Vagina (tissue), 2 donors: Measurements from ENCODE around the gene TMEM235. TPM values are rescaled to one million over a fixed set of nuclear protein-coding genes. Genes with fewer than 3 reads are reported as not detected.

ENCODE experiments used
- DNase-seq, 2 donors: peaks; one replicate each; pipeline ENCODE4 v3.0.0-alpha.2; 2017; ENCODE audit errors: extremely low spot score in 2 of 2
- H3K27ac ChIP-seq: fragments of 200-600 bp; sonication (generic); one replicate; pipeline ENCODE4 v1.5.1; 2019
- H3K27me3 ChIP-seq: fragments of 200-600 bp; sonication (generic); one replicate; pipeline ENCODE4 v1.5.1; 2019
- H3K36me3 ChIP-seq, 2 donors: fragments of 200-600 bp; sonication (generic); one replicate each; pipeline ENCODE4 v1.5.1; 2017 to 2019
- H3K4me1 ChIP-seq: fragments of 200-600 bp; sonication (generic); one replicate; pipeline ENCODE4 v1.5.1; 2019
- H3K4me3 ChIP-seq, 2 donors: fragments of 200-600 bp; sonication (generic); 1 replicate in 1 of 2; 2 replicates in 1 of 2; pipeline ENCODE4 v1.5.1; 2016 to 2019
- H3K9me3 ChIP-seq: fragments of 200-600 bp; sonication (generic); one replicate; pipeline ENCODE4 v1.5.1; 2019
- CTCF ChIP-seq, 3 experiments: fragments of 450-650 bp in 2 of 3; fragments of 200-600 bp in 1 of 3; sonication (generic) in 1 of 3; IDR thresholded peaks; one replicate each; pipeline ENCODE4 v1.5.1; 2017 to 2019; ENCODE audit warnings: antibody characterized with exemption in 3 of 3, mild to moderate bottlenecking in 2 of 3, moderate library complexity in 2 of 3
- POLR2A ChIP-seq, 2 donors: fragments of 450-650 bp; IDR thresholded peaks; one replicate each; pipeline ENCODE4 v1.6.1; 2017; ENCODE audit warnings: antibody characterized with exemption in 2 of 2, mild to moderate bottlenecking in 2 of 2, moderate library complexity in 2 of 2
- POLR2AphosphoS5 ChIP-seq, 2 donors: sonication (generic); formaldehyde crosslinking; IDR thresholded peaks; one replicate each; pipeline ENCODE4 v1.9.0; 2017; ENCODE audit warnings: antibody characterized with exemption in 2 of 2, mild to moderate bottlenecking in 2 of 2, low read depth in 1 of 2; ENCODE audit not compliant: insufficient read depth in 1 of 2
- intact Hi-C: fragments of 100-400 bp; cut with DNase I; formaldehyde crosslinking; loops from one replicate; pipeline ENCODE4 v1.15.1; 2023
- total RNA-seq: library from RNA; depleted of rRNA; stranded (reverse); fragments of >200 nt; gene quantifications from one replicate; pipeline ENCODE4 v1.2.3, GENCODE V29; 2016

TMEM235 gene
- total RNA-seq, 1 donor from 2014 or later: not detected

- H3K27ac ChIP-seq: no peak overlapping the region
- intact Hi-C loops: no loop called here
- TF ChIP-seq CTCF (IDR thresholded peaks at IDR 0.05) (no peak), POLR2AphosphoS5 (IDR thresholded peaks at IDR 0.05; ENCODE audit: insufficient read depth in 1 of 2, low read depth in 1 of 2) (no peak), POLR2A (IDR thresholded peaks at IDR 0.05) (no peak)
Measured at GRCh38 chr17:78208486-78208885, 22.9 kb upstream of the TMEM235 start.

GRCh38 chr17:78210111-78210510 is 21.3 kb upstream of the TMEM235 start:
- TF ChIP-seq POLR2A (IDR thresholded peaks at IDR 0.05) (no peak), POLR2AphosphoS5 (IDR thresholded peaks at IDR 0.05; ENCODE audit: insufficient read depth in 1 of 2, low read depth in 1 of 2) (no peak), CTCF (IDR thresholded peaks at IDR 0.05) (no peak)
- Histone ChIP-seq H3K4me1 (peaks cover 12% of the 10 kb centered on the region), H3K27ac (no peak overlapping the region), H3K4me3 (no peak overlapping the region), H3K36me3 (no peaks in the 10 kb centered on the region), H3K27me3 (no peaks in the 10 kb centered on the region), H3K9me3 (no peaks in the 10 kb centered on the region)
- no peak for DNase-seq
- intact Hi-C loops: loop anchor here (10.0 kb wide), 1 partner anchor 505 kb away; no protein-coding TSS in a partner anchor

More at GRCh38 chr17:78208486-78208885, 22.9 kb upstream of the TMEM235 start:
- no peaks in the 10 kb centered on the region for H3K27me3 ChIP-seq
- no peak overlapping the region for H3K4me3 ChIP-seq
- no peaks in the 10 kb centered on the region for H3K9me3 ChIP-seq
- H3K36me3 ChIP-seq: no peaks in the 10 kb centered on the region
- no peaks in the 10 kb centered on the region for H3K4me1 ChIP-seq
- DNase-seq: no peak

- H3K4me1 ChIP-seq: peaks cover 12% of the 10 kb centered on the region
- no peaks in the 10 kb centered on the region for H3K9me3 ChIP-seq
- no peaks in the 10 kb centered on the region for H3K27me3 ChIP-seq
- intact Hi-C loops: loop anchor here (10.0 kb wide), 1 partner anchor 506 kb away; no protein-coding TSS in a partner anchor
- TF ChIP-seq POLR2A (IDR thresholded peaks at IDR 0.05) (no peak), CTCF (IDR thresholded peaks at IDR 0.05) (no peak)
- no peak overlapping the region for H3K4me3 ChIP-seq
- H3K36me3 ChIP-seq: no peaks in the 10 kb centered on the region
- DNase-seq: no peak
- H3K27ac ChIP-seq: no peak overlapping the region
Measured at GRCh38 chr17:78211032-78211431, 20.4 kb upstream of the TMEM235 start.

GRCh38 chr17:78214016-78214705 is 17.3 kb upstream of the TMEM235 start, which contains the start of gene BIRC5:
BIRC5 (plus strand) TSS chr17:78214253; CDS start chr17:78214317, 64 bp downstream.
- Histone ChIP-seq H3K27ac (no peak within 1 kb of the TSS), H3K9me3 (no peaks in the 10 kb centered on the region), H3K36me3 (no peaks in the 10 kb centered on the region), H3K4me3 (peak within 1 kb of the TSS; percentile 40 to 51), H3K4me1 (peaks cover 12% of the 10 kb centered on the region), H3K27me3 (no peaks in the 10 kb centered on the region)
- TF ChIP-seq POLR2AphosphoS5 (IDR thresholded peaks at IDR 0.05; ENCODE audit: insufficient read depth in 1 of 2, low read depth in 1 of 2) (peak; percentile 60 to 93), POLR2A (IDR thresholded peaks at IDR 0.05) (no peak)
- no peak for DNase-seq
- intact Hi-C loops: loop anchor here (10.0 kb wide), 1 partner anchor 509 kb away; no protein-coding TSS in a partner anchor

- H3K4me1 ChIP-seq: peaks cover 12% of the 10 kb centered on the region
- H3K9me3 ChIP-seq: no peaks in the 10 kb centered on the region
- no peak for DNase-seq
- peak overlapping the region; percentile 40 to 51 for H3K4me3 ChIP-seq
- no peaks in the 10 kb centered on the region for H3K36me3 ChIP-seq
- no peak for TF ChIP-seq POLR2A (IDR thresholded peaks at IDR 0.05)
- TF ChIP-seq POLR2AphosphoS5 (IDR thresholded peaks at IDR 0.05; ENCODE audit: insufficient read depth in 1 of 2, low read depth in 1 of 2): no peak
- TF ChIP-seq CTCF (IDR thresholded peaks at IDR 0.05): no peak
- H3K27ac ChIP-seq: no peak overlapping the region
- intact Hi-C loops: loop anchor here (10.0 kb wide), 1 partner anchor 510 kb away; no protein-coding TSS in a partner anchor
- H3K27me3 ChIP-seq: no peaks in the 10 kb centered on the region
Measured at GRCh38 chr17:78214706-78215061, 16.7 kb upstream of the TMEM235 start.
